ENCODE measurements around the gene NFILZ.

- TF ChIP-seq CTCF (IDR thresholded peaks at IDR 0.05; ENCODE audit: control extremely low read depth in 1 of 3, insufficient read depth in 1 of 3, low read depth in 1 of 3, low read length in 3 of 3) (no peak), TCF12 (IDR thresholded peaks at IDR 0.05; ENCODE audit: low read depth, low read length) (no peak)
Observed at GRCh38 chr19:8662263-8662662, 31.8 kb downstream of the NFILZ start.

All from H1 (cell line).